GF-D8 (cell line): Measurements from ENCODE around the gene LCTL.

ENCODE experiments used
- DNase-seq: peaks from one replicate; lab custom pipeline; 2025; lab: John Stamatoyannopoulos, UW

The LCTL gene

GRCh38 chr15:66566963-66567531, 1.2 kb upstream of the LCTL start:
- DNase-seq, result no peak

- DNase-seq, result no peak
Observed at GRCh38 chr15:66565141-66565641, 607 bp downstream of the LCTL start.

DNA sequence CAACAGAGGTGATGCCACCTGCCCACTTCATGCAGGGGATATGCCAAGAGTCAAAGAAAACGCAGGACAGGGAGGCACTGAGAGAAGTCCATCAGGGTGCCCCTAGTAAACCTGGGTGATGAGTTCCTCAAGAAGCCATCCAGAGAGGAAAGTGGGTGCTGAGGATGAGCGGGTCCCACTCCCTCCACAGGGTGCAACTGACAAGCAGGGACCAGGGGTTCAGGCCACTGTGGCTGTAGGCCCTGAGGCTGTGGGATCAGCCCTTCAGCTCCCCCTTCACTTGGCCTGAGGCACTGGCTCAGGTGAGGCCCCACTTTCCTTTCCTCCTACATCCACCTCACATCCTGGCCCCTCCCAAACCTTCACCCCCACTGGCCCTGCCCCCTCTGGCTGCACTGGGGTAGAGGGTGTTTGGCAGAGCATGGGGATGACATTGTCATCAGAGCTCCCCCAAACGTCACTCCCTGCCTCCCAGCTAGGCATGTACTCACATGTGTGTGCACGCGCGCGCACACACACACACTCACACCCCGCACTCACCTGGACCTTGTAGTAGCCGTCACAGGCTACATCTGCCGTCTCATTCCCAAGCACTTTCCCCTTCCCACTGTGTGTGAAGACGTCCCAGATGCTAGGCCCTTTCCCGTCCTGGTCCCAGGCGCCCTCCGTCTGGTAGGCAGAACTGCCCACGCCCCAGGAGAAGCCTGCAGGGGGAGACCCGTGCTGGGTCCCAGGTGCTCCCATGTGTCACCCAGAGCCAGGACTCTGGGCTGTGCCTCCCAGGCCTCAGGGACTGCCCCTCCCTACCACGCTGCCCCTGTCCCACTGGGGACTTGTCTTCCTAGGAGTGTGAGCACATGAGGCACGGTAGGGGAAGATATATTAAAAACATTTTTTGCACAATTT, 1.4 kb downstream of the LCTL start:
- DNase-seq, result no peak

DNA sequence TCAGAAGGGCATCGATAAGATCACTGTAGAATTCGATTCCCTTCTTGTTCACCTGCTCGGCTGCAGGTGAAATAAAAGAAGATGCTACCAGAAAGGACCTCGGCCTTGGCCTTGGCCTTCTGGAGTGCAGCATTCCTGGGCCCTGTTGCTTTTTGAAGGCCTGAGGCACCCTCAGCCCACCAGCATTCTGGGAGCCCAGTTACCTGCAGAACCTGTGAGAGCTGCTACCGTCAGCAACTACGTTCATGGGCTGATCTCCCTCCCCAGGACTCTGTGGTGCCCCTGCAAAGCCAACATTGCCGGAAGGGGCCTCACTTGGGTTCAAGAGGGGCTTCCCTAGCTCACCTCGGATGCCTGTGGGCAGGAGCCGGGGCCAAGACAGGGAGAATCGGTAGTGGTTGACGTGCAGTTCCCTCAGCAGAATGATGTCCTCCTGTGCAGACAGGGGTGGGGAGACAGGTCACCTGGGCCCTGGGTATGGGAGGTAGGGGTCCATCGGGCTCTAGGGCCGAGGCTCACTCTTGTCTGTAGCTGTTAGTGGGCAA, 2.2 kb downstream of the LCTL start:
- no peak for DNase-seq

DNA sequence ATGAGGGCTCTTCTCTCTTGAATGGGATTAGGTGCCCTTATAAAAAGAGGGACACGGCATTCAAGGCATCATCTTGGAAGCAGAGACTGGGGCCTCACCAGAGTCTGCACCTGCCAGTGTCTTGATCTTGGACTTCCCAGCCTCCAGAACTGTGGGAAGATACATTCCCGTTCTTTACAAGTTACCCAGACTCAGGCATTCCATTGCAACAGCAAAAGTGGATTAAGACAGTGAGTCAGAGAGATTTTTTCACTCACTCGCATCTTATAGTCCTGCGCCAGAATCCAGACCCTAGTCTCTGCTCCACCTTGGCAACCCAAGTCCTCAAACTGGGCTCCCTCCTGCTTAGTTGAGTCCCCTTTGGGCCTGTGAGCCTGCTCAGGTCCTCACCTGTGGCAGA, 2.7 kb downstream of the LCTL start:
- no peak for DNase-seq

DNA sequence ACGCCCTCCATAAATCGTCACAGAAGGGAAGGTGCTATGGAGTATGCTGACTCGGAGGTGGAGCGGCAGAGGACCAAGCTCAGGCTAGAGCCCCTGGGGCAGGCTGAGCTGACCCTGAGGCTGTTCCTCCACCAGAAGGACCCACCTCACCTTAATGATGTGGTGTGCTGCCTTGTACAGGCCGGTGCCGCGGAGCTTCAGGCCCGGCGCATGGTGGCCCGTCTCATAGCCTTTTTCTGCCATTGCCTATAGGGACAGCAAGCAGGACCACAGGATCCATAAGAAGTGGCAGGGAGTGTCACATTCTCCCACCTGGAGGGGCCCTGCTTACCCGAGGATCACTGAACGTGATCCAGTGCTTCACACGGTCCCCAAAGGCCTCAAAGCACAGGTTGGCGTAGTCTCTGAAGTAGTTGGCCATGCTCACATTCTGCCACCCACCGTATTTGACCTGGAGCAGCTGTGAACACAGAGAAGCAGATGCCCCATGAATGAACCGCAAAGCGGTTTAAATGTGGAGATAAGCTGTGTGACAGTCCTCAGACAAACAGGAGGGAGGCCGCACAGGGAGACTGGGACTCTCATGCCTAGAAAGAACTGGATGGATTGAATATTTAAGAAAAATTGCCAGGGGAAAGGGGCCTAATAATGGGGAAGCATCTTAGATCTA, 4.8 kb downstream of the LCTL start:
- DNase-seq, result no peak

GRCh38 chr15:66558271-66558670, 7.5 kb downstream of the LCTL start:
- DNase-seq, result no peak

DNA sequence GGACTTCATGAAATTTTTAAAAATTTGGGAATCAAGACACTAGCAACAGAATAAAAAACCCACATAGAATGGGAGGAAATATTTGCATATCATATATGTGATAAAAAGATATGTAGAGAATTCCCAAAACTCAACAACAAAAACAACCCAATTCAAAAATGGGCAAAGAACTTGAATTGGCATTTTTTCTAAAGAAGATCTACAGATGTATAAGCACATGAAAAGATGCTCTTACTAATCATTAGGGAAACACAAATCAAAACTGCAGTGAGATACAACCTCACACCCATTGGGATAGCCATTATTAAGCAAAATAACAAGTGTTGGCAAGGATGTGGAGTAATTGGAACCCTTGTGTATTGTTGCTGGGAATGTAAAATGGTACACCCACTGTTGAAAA, 10.1 kb downstream of the LCTL start:
- DNase-seq, result no peak

DNA sequence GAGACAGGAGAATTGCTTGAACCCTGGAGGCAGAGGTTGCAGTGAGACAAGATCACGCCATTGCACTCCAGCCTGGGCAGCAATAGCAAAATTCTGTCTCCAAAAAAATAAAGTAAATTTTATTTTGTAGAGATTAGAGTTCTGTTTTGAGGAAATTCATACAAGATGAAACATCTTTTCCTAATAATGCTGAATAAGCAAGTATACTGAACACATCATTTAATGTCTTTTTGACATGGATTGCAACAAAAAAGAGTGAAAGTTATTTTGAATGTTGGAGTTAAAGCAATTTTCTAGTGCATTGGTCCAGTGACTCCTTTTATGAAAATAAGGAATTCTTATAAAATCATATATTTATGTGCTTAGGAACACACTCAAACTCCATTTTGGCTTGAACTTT, 20.5 kb downstream of the LCTL start:
- DNase-seq, result no peak

DNA sequence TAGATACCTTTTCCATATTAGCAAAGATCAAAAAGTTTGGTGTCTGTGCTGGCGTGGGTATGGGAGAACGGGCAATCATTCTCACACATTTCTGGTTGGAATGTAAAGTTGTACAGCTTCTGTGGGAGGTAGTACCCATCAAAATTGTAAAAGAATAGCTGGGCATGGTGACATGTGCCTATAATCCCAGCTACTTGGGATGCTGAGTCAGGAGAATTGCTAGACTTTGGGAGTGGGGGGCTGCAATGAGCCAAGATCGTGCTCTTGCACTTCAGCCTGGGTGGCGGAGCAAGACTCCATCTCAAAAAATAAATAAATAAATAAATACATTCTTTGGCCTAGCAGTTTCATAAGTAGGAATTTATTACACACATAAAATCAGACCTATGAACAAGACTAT, 22.9 kb downstream of the LCTL start:
- DNase-seq, result no peak

GRCh38 chr15:66535056-66535455, 30.7 kb downstream of the LCTL start:
- no peak for DNase-seq

GRCh38 chr15:66524838-66525237, 41.0 kb downstream of the LCTL start:
- DNase-seq, result no peak

GRCh38 chr15:66523926-66524325, 41.9 kb downstream of the LCTL start:
- no peak for DNase-seq

DNA sequence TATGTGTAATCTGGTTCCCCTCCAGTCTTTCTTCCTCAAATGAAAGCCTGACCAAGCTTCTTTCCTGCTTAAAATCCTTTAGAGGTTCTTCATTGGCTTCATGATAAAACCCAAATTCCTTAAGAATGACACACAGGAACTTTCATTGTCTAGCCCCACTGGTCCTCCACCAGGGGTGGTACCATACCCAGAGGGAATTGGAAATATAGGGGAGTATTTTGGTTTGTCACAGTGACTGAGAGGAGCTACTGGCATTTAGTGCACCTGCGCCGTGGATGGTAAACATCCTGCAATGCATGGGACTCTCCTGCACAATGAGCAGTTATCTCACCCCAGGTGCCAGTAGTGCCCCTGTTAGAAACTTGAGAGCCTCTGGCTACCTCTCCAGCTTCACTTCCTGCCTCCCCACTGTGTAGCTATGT, 49.9 kb downstream of the LCTL start:
- no peak for DNase-seq

GRCh38 chr15:66514586-66514985, 51.2 kb downstream of the LCTL start:
- DNase-seq, result no peak

GRCh38 chr15:66508293-66508883, 57.4 kb downstream of the LCTL start:
- no peak for DNase-seq

- DNase-seq, result no peak
Observed at GRCh38 chr15:66505818-66506217, 60.0 kb downstream of the LCTL start.

DNA sequence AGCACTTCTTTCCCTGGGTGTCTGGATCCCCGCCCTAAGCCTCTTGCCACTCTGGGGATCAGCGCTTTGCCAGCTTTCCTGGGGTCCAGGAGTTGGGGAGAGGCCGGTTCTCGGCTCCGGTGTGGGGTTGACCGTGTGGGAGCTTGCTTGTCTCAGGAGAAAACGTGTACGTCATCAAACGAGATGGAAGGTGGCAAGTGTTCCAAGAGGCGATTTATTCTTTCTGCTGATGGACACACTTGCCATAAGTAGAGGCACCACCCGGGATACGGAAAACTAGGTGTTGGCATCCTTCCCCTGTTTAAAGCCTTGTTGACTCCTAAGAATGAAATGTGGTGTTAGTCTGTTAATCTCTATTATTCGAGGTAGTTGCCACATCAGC, 60.4 kb downstream of the LCTL start:
- DNase-seq, result no peak

- DNase-seq, result peak; percentile 62
Observed at GRCh38 chr15:66504563-66505429, 61.0 kb downstream of the LCTL start, which contains the start of the genes RPL4 and ZWILCH. RPL4 (minus strand) TSS chr15:66504855; CDS start chr15:66504790, 65 bp downstream. ZWILCH (plus strand) TSS chr15:66505326; CDS start chr15:66505339, 13 bp downstream.

DNA sequence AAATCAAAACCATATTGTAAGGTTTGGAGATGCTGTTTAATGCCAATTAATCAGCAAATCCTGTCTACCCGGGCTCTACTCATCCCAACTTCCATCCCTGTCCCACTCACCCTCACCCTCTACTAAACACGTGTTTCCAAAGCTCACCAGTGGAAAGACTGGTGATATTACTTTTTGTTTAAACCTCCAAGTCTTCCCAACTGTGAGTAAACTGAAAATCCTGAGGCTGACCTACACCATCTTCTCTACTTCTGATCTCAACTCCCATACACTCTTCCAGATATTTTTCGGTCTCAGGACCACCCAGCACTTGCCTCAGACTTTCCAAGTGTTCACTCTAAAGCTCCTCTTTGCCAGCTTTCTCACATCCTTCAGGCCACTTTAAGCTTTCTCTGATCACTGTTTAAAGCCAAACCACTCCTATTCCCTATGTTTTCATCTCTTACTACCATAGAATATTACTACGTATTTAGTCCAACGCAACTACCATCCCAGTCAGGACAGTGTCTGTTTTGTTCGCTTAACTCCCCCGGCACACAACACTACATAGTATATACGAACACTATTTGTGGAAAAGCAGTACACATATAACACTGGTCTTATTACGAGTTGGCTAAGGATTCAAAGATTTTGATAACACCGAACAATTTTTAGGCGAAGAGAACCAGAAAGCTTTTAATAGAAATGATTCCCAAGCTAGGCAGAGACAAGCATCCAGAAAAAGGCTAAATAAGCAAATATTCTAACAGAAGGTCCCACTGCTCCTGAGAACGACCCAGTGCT, 61.8 kb downstream of the LCTL start:
- no peak for DNase-seq
